ENCODE results near the gene SPEF1.
"Not testable (repeated sequence)": the region's sequence is repeated elsewhere in the genome, so short reads cannot be mapped to it uniquely, and the experiment has no call there.

Gene SPEF1, protein sequence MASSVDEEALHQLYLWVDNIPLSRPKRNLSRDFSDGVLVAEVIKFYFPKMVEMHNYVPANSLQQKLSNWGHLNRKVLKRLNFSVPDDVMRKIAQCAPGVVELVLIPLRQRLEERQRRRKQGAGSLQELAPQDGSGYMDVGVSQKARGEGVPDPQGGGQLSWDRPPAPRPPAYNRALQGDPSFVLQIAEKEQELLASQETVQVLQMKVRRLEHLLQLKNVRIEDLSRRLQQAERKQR

GRCh38 chr20:3781153-3781910 is at the start of gene SPEF1:
TSS of gene SPEF1 (minus strand) at chr20:3781448. CDS start at chr20:3781287, 161 bp downstream.
- TF ChIP-seq POLR2A (IDR thresholded peaks at IDR 0.05; ENCODE audit: low read length), result no peak
- no peak for TF ChIP-seq GATA1 (IDR thresholded peaks at IDR 0.05; ENCODE audit: low read depth, low read length)
- peak; percentile 87 to 89 for DNase-seq

DNA sequence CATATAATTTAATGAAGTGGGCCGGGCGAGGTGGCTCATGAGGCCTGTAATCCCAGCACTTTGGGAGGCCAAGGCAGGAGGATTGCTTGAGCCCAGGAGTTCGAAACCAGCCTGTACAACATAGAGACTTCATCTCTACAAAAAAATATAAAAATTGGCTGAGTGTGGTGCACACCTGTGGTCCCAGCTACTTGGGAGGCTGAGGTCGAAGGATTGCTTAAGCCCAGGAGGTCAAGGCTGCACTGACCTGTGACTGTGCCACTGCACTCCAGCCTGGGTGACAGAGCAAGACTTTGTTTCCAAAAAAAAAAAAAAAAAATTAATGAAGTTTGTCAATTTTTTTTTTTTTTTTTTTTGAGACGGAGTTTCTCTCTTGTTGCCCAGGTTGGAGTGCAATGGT is 48.6 kb upstream of the SPEF1 start:
- not testable (repeated sequence) for DNase-seq

DNA sequence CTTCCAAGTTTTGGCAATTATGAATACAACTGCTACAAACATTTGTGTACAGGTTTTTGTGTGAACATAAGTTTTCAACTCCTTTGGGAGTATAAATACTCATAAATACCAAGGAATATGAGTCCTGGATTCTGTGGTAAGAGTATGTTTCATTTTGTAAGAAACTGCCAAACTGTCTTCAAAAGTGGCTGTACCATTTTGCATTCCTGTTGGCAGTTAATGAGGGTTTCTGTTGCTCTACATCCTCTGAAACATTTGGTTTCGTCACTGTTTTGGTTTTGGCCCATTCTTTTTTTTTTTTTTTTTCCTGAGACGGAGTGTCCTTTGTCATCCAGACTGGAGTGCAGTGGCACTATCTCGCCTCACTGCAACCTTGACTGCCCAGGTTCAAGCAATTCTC is 47.5 kb upstream of the SPEF1 start:
- no peak for TF ChIP-seq POLR2A (IDR thresholded peaks at IDR 0.05; ENCODE audit: low read length)
- no peak for TF ChIP-seq GATA1 (IDR thresholded peaks at IDR 0.05; ENCODE audit: low read depth, low read length)

DNA sequence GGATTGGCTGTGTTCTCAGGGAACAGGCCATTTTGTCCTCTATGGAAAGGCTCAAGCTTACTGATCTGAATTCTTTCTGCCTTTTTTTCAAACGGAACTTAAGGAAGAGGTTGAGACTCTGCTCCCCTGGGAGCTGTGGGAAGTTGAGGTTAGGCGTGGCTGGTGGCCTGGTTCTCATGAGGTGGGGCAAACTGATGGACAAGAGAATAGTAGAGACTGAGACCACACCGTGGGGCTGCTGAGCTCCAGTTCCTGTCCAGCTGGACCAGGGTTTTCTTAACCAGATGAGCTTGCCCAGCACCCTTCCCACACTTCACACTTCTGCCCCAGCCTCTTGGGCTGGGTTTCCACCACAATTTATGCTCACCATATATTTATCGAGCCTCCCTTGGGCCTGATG is 45.2 kb upstream of the SPEF1 start:
- TF ChIP-seq GATA1 (IDR thresholded peaks at IDR 0.05; ENCODE audit: low read depth, low read length) (no peak), POLR2A (IDR thresholded peaks at IDR 0.05; ENCODE audit: low read length) (no peak)
- DNase-seq, result no peak

More for the DNA sequence above, 47.5 kb upstream of the SPEF1 start:
- DNase-seq, result no peak

DNA sequence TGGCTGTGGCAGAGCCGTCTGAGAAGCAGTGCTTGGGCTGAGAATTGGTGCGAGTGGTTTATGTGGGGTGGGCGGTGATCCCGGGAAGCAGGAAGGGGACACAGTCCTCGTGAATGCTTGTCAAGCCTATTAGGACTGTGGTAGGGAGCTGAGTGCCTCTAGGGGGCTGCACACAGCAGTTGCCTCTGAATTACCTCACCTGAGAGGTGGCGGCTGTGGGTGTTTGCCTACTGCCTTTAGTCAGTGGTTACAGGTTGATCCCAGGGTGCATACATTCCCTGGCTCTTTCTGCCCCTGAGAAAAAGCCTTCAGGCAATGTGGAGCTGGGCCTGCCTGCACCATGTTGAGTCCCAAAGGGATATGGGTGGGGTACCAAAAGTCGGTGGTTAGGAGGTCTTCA is 44.3 kb upstream of the SPEF1 start:
- TF ChIP-seq GATA1 (IDR thresholded peaks at IDR 0.05; ENCODE audit: low read depth, low read length) (no peak), POLR2A (IDR thresholded peaks at IDR 0.05; ENCODE audit: low read length) (no peak)
- DNase-seq, result no peak

GRCh38 chr20:3823881-3824280 is 42.6 kb upstream of the SPEF1 start:
- TF ChIP-seq POLR2A (IDR thresholded peaks at IDR 0.05; ENCODE audit: low read length), result no peak
- TF ChIP-seq GATA1 (IDR thresholded peaks at IDR 0.05; ENCODE audit: low read depth, low read length), result no peak
- no peak for DNase-seq

DNA sequence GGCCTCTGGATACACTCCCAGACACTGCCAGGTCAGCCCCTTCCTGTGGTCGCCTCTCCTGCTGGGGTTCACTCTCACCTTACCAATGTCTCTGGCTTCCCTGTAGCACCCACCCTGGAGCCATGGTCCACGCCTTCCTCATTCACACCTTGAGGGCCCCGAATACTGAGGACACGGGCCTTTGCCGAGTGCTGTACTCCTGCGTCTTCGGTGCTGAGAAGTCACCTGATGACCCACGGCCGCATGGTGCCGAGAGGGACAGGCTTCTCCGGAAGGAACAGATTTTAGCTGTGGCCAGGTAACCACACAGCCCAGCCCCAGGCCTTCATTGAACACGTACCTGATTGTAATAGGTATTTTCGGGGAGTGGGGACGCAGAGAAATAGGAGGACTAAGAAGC is 40.7 kb upstream of the SPEF1 start:
- TF ChIP-seq GATA1 (IDR thresholded peaks at IDR 0.05; ENCODE audit: low read depth, low read length) (no peak), POLR2A (IDR thresholded peaks at IDR 0.05; ENCODE audit: low read length) (no peak)
- DNase-seq, result no peak

DNA sequence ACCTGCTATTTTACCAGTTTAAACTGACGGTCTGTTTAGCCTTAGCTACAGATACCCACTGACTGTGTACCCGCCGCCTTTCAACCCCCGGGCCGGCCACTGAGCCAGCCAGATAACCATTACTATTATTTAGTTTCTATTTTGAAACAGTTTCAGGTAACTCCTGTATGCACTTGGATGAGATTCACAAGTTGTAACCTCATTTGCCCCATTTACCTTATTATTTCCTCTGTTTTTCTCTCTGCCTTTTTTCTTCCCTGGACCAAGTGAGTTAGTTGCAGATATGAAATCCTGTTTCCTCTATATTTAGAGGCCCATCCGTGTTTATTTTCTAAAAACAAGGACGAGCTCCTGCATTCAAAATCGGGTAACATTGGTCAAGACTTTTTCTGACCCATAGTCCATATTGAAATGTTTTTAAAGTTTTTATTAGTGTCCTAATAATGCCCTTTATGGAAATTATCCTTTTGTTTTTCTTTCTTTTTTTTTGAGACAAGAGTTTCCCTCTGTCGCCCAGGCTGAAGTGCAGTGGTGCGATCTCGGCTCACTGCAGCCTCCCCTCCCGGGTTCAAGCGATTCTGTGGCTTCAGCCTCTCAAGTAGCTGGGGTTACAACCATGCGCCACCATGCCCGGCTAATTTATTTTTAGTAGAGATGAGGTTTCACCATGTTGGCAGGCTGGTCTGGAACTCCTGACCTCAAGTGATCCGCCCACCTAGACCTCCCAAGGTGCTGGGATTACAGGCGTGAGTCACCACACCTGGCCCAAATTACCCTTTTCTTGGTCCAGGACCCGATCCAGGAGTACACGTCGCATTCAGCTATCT is 39.9 kb upstream of the SPEF1 start:
- no peak for DNase-seq
- no peak for TF ChIP-seq GATA1 (IDR thresholded peaks at IDR 0.05; ENCODE audit: low read depth, low read length)
- TF ChIP-seq POLR2A (IDR thresholded peaks at IDR 0.05; ENCODE audit: low read length), result peak; percentile 65

DNA sequence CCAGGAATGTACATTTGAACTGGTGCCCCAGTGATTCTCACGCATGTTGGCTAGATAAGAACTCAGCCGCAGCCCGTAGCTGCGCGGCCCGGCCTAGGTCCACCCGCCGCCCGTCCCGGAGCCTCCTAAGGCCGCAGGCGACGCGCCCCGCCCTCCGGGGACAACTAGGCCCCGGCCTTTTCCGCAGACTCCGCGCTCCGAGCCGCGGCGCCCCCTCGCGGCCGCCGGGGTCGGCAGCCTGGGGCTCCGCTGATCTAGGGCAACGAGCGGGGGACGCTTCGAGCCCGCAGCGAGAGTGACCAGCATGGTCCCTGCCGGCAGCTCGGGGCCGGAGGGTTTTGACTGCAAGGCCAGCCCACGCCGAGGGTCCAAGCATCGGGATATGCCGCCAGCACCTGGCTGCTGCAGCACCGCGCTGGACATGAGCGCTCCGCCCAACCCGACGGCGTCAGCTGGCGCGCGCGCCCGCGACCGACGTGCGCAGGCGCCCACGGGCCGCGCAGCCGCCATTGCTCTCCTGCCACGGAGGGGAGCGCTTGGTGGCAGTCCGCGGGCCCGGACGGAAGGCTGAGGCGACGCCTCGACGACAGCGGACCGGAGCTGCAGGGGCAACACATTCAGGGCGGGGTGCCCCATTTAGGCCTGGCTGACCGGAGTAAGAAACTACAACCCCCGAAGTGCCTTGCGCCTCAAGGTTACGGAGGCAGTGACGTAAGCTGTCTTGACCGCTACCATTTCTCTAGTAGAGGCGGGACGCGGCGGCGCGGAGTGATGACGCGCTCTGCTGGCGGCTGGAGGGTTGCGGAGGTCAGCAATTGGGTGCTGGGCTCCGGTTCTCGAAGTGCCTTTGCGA is 39.0 kb upstream of the SPEF1 start, which contains the start of gene AP5S1:
Gene AP5S1, plus strand, starts transcription at position 500 of the 853 bp plus-strand sequence. CDS start 1,571 bp downstream, outside the sequence.
- peak; percentile 98 for DNase-seq
- TF ChIP-seq POLR2A (IDR thresholded peaks at IDR 0.05; ENCODE audit: low read length) (peak; percentile 90), GATA1 (IDR thresholded peaks at IDR 0.05; ENCODE audit: low read depth, low read length) (no peak)

- peak in 1 of 2 experiments; percentile 49 for DNase-seq
These were observed 38.3 kb upstream of the SPEF1 start for GRCh38 chr20:3819411-3820047.

DNA sequence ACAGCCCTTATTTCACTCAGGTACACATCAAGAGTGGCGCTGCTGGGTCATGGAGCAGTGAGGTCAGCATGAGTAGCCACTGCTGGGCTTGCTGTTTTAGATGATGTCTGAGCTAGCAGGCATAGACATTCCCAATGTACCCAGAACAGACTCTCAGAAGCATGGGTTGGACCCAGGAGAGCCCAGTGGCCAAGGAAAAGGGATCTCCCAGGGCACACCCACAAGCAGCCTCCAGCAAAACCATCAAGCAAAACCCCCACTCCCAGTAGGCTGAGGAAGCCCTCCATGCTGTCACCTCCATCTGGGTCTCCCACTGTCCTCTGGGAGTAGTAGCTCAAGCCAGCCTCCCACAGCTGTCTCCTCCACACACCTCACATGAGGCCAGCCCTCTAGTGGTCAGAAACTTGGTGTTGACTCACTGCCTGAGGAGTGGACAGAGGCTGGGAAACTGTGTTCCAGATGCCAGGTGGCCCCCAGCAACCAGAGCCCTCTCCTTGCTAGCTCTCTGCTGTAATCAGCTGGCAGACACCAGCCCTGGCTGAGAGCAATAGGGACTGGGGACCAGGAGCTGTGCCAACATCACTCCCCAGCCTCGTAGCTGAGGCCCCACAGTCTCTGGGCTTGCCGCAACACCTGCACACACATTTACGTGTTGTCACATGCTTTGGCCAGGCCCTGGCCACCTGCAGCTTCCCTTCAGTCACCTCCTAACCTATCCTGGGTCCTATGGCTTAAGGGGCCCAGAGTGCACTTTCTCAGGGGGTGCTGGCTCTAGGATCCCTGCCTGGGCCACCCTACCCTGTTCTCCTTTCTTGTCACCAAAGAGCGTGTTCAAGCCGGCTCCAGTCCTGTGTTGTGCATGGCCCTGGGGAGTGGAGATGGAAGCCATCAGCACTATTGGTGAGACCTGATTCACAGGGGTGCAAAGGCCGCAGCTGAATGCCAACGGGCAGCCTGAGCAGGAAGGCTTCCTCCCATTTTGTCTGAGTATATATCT is 37.2 kb upstream of the SPEF1 start:
- DNase-seq, result peak; percentile 74 to 75
- TF ChIP-seq GATA1 (IDR thresholded peaks at IDR 0.05; ENCODE audit: low read depth, low read length) (no peak), POLR2A (IDR thresholded peaks at IDR 0.05; ENCODE audit: low read length) (no peak)

More at GRCh38 chr20:3819411-3820047, 38.3 kb upstream of the SPEF1 start:
- TF ChIP-seq GATA1 (IDR thresholded peaks at IDR 0.05; ENCODE audit: low read depth, low read length), result no peak
- no peak for TF ChIP-seq POLR2A (IDR thresholded peaks at IDR 0.05; ENCODE audit: low read length)
